Common myeloid progenitor, CD34-positive (primary cell): ENCODE measurements around the gene AREG.
A peak's percentile ranks its signal among the peaks of the same experiment; 100 is the strongest.

ENCODE experiments used
- CTCF ChIA-PET: fragments of 350-600 bp; sonication (Branson Sonifier 250); formaldehyde crosslinking; loops from one replicate; lab custom pipeline; 2021; ENCODE audit warnings: antibody characterized with exemption; lab: Charles Lee
- POLR2A ChIA-PET: fragments of 350-600 bp; sonication (Branson Sonifier 250); formaldehyde crosslinking; loops from one replicate; lab custom pipeline; 2021; ENCODE audit warnings: antibody characterized with exemption; lab: Charles Lee
- DNase-seq, 3 donors: peaks; one replicate each; pipeline versions ENCODE4 v3.0.0 to v3.0.0-alpha.2; 2013
- H3K27ac ChIP-seq, 2 experiments: 1 replicate in 1 of 2; 2 replicates in 1 of 2; pipeline ENCODE4 v1.7.0; 2013; ENCODE audit warnings: inconsistent platforms in 2 of 2, low read length in 2 of 2, mild to moderate bottlenecking in 2 of 2, low read depth in 1 of 2, moderate library complexity in 1 of 2; ENCODE audit not compliant: severe bottlenecking in 2 of 2, insufficient read depth in 1 of 2, poor library complexity in 1 of 2
- H3K27me3 ChIP-seq, 5 experiments: replicated peaks in 2 of 5; 1 replicate in 3 of 5; 2 replicates in 2 of 5; pipeline versions ENCODE4 v1.6.1 to v1.7.0; 2013; ENCODE audit warnings: low read length in 4 of 5, mild to moderate bottlenecking in 2 of 5, moderate library complexity in 2 of 5, inconsistent platforms in 1 of 5; ENCODE audit not compliant: insufficient read depth in 5 of 5, control insufficient read depth in 4 of 5
- H3K36me3 ChIP-seq, 4 experiments: 1 replicate in 2 of 4; 2 replicates in 2 of 4; pipeline versions ENCODE4 v1.6.1 to v1.7.0; 2013; ENCODE audit warnings: low read length in 3 of 4, control low read depth in 1 of 4, mild to moderate bottlenecking in 1 of 4; ENCODE audit not compliant: control insufficient read depth in 4 of 4, insufficient read depth in 4 of 4
- H3K4me1 ChIP-seq, 4 experiments: 1 replicate in 3 of 4; 2 replicates in 1 of 4; pipeline versions ENCODE4 v1.6.1 to v1.7.1; 2013; ENCODE audit warnings: low read length in 3 of 4, mild to moderate bottlenecking in 3 of 4, control low read depth in 1 of 4, inconsistent platforms in 1 of 4, moderate library complexity in 1 of 4; ENCODE audit not compliant: control insufficient read depth in 4 of 4, insufficient read depth in 4 of 4; ENCODE audit errors: control extremely low read depth in 1 of 4
- H3K4me3 ChIP-seq, 7 experiments: 1 replicate in 4 of 7; 2 replicates in 3 of 7; pipeline versions ENCODE4 v1.5.1 to v1.7.0; 2013; ENCODE audit warnings: mild to moderate bottlenecking in 7 of 7, low read length in 6 of 7, moderate library complexity in 6 of 7, inconsistent platforms in 2 of 7, low read depth in 2 of 7, control low read depth in 1 of 7; ENCODE audit not compliant: insufficient read depth in 4 of 7, control insufficient read depth in 1 of 7; ENCODE audit errors: extremely low read depth in 1 of 7
- H3K9me3 ChIP-seq, 5 experiments: 1 replicate in 4 of 5; 2 replicates in 1 of 5; pipeline versions ENCODE4 v1.6.1 to v1.7.1; 2013; ENCODE audit warnings: low read length in 4 of 5, mild to moderate bottlenecking in 2 of 5, inconsistent platforms in 1 of 5, low read depth in 1 of 5, moderate library complexity in 1 of 5; ENCODE audit not compliant: control insufficient read depth in 4 of 5, insufficient read depth in 2 of 5; ENCODE audit errors: control extremely low read depth in 1 of 5
- WGBS: methylation state at CpG from one replicate; pipeline ENCODE4 v1.1.5; 2013; ENCODE audit not compliant: insufficient coverage; 5-methylcytosine and 5-hydroxymethylcytosine counted together

AREG gene

DNA sequence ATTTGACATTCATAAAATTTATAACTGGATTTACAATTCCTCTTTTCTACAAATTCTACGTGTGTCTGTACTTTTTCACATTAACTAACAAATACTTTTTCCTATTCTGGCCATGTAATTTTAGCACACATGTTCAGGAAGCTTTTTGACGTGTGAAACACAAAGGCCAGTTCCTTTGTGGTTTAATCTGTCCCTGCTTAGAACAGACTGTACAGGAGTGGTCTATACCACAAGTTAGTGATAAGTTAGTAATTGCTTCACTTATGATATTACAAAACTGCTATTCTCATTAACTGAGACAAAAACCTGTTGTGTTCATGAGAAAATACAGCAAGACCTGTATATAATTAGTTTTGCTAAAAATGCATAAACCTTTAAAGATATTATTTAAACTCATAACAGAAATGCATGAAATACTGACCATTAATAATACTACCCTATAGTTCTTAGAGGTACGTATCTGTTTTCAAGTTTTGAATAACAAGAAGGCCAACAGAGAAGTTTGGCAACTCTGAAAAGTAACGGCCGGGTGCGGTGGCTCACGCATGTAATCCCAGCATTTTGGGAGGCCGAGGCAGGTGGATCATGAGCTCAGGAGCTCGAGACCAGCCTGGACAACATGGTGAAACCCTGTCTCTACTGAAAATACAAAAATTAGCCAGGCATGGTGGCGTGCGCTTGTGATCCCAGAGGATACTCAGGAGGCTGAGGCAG is 13.7 kb upstream of the AREG start:
- peaks cover 0 to 5% (median 0%) of the 10 kb centered on the region in 5 experiments for H3K27me3 ChIP-seq
- ChIA-PET POLR2A (interaction anchor here (0.6 kb wide), 1 partner anchor 34 kb away, joined by 3 read pairs; no protein-coding TSS in a partner anchor), CTCF (interaction anchor here (1.2 to 1.8 kb wide), 2 partner anchors 30 to 44 kb away, joined by 3 to 4 read pairs; no protein-coding TSS in a partner anchor)
- H3K36me3 ChIP-seq, result no peaks in the 10 kb centered on the region
- H3K9me3 ChIP-seq, result peaks cover 0 to under 1% (median 0%) of the 10 kb centered on the region in 5 experiments
- DNase-seq, result peak; percentile 81 to 93 (median 88)
- H3K4me3 ChIP-seq, result peak overlapping the region in 5 of 7 experiments; percentile 2 to 59 (median 23)
- WGBS, result 31% methylated on average over 10 of the region's 11 CpGs
- no peak overlapping the region for H3K27ac ChIP-seq
- peaks cover 10 to 28% (median 19%) of the 10 kb centered on the region in 4 experiments for H3K4me1 ChIP-seq

DNA sequence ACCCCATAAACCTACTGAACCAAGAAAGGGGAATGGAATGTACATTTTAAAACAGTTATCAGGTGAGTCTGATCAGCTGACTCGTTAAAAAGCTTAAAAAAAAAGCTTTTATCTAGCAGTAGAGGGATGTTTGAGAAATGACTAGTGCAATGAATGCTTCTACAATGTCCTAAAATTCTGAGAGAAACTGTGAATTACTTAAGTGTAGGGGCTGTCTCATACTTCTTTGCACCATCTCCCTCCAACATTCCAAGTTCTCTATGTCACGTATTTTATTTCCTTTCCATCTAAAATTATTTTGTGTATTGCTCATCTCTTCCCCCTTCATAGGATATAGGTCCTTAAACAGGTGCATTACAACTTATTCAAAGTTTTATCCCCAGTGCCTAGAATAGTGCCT is 11.9 kb upstream of the AREG start:
- H3K4me1 ChIP-seq, result peaks cover 10 to 27% (median 16%) of the 10 kb centered on the region in 4 experiments
- no peak overlapping the region for H3K27ac ChIP-seq
- ChIA-PET CTCF (no interaction called here), POLR2A (no interaction called here)
- no peak overlapping the region for H3K4me3 ChIP-seq
- 80% methylated on average over 1 of the region's 2 CpGs for WGBS
- no peak for DNase-seq
- peaks cover 0 to 5% (median 0%) of the 10 kb centered on the region in 5 experiments for H3K27me3 ChIP-seq
- no peaks in the 10 kb centered on the region for H3K36me3 ChIP-seq
- H3K9me3 ChIP-seq, result peaks cover 0 to 3% (median 0%) of the 10 kb centered on the region in 5 experiments

DNA sequence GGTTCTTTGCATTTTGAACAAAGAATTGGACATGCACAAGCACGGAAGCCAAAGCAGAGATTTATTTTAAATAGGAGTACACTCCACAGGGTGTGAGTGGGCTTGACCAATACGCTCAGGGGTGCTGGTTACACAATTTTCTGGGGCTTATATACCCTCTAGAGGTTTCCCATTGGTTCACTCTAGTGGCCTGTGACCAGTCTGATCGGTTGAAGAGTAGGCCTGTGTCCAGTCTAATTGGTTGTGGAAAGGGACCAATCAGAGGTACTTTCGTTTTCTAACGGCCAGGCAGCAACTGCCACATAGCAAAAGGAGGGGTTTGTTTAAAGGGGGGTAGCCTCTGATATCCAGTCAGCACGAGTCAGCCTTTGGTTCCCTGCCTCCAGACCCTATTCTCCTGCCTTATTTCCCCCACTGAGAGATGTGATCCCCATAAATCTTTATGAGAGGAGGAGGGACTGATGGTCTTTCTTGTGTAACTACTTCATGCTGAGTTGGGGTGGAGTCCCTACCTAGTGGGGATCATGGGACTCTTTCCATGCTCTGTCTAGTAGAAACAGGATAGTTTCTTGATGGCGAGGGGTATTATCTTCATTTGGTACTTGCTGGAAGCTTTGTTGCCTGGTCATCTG is 11.3 kb upstream of the AREG start:
- POLR2A ChIA-PET, result no interaction called here
- Histone ChIP-seq H3K4me1 (peaks cover 10 to 21% (median 14%) of the 10 kb centered on the region in 4 experiments), H3K27ac (no peak overlapping the region)

DNA sequence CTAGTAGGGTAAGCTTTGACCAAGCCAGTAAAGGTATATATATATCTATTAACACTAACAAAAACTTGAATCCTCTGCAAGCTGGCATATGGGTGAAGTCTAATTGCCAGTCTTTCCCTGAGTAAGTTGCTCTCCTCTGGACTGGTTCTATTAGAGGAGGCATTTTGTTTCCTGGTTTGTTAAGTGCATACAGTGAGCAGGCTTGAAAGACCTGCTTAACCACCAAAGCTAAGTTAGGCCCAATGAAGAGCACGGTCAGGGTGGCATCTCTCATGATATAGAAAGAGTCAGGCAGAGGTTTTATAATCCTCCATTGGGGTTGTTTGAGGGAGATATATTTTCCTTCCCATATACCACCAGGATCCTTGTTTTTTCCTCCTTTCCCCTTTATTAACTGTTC is 9.6 kb upstream of the AREG start:
- H3K36me3 ChIP-seq, result no peaks in the 10 kb centered on the region
- POLR2A ChIA-PET, result no interaction called here
- H3K27me3 ChIP-seq, result peaks cover 0 to 5% (median 0%) of the 10 kb centered on the region in 5 experiments
- peaks cover 0 to 3% (median 0%) of the 10 kb centered on the region in 5 experiments for H3K9me3 ChIP-seq
- H3K4me1 ChIP-seq, result peaks cover 8 to 17% (median 13%) of the 10 kb centered on the region in 4 experiments
- H3K27ac ChIP-seq, result no peak overlapping the region
- no peak overlapping the region for H3K4me3 ChIP-seq
- CTCF ChIA-PET, result interaction anchor here (1.0 to 2.2 kb wide), 5 partner anchors 9 to 240 kb away, joined by 3 to 7 read pairs (median 3); partner anchors contain the start of gene AREG
- no peak for DNase-seq
- WGBS, result no CpG with 5 or more reads among the region's 1 CpG

More for the DNA sequence above, 11.3 kb upstream of the AREG start:
- H3K27me3 ChIP-seq, result peaks cover 0 to 5% (median 0%) of the 10 kb centered on the region in 5 experiments
- H3K36me3 ChIP-seq, result no peaks in the 10 kb centered on the region
- CTCF ChIA-PET, result interaction anchor here (2.2 kb wide), 1 partner anchor 11 kb away, joined by 7 read pairs; the partner anchor contains the start of gene AREG
- 97% methylated on average over 6 of the region's 7 CpGs for WGBS
- H3K9me3 ChIP-seq, result peaks cover 0 to 3% (median 0%) of the 10 kb centered on the region in 5 experiments
- H3K4me3 ChIP-seq, result no peak overlapping the region
- no peak for DNase-seq

DNA sequence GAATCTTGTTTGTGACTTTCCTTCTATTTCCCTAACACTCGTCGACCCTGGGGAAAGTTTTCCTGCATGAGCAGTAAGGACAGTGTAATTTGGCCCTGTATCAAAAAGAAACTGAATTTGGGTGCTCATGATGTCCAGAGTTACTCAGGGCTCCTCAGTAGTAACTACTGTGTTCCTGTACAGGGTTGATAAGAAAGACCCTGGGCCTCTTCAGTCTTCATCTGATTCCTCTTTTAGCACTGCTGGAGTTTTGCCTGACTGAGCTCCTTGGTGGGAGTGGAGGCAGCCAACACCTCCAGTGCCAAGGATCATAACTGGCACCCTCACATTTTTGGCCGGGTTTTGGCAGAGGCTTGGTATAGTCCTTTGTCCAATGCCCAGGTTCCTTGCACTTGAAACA is 7.1 kb upstream of the AREG start:
- no peak overlapping the region for H3K27ac ChIP-seq

DNA sequence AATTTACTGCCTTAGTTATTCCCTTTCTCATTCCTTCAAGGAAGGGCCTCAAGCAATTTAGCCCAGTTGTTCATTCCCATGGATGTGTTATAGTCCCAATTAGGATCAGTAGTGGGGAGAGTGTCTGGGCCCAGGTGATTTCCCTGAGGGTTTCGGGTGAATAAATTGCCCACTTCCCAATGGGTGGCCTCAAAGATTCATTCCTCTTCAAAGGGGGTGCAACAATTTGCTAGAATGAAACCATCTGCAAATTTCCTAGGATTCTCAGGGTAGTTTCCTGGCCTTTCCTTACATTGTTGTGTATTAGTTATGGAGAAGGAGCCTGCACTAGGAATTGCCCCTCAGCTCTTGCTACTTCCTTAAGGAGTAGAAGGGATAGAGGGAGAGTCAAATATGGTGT is 6.3 kb upstream of the AREG start:
- no peak for DNase-seq
- no peaks in the 10 kb centered on the region for H3K36me3 ChIP-seq
- H3K27me3 ChIP-seq, result peaks cover 0 to 5% (median 0%) of the 10 kb centered on the region in 5 experiments
- H3K4me3 ChIP-seq, result no peak overlapping the region
- peaks cover 0 to 3% (median 0%) of the 10 kb centered on the region in 5 experiments for H3K9me3 ChIP-seq
- no peak overlapping the region for H3K27ac ChIP-seq
- H3K4me1 ChIP-seq, result no peaks in the 10 kb centered on the region
- CTCF ChIA-PET, result no interaction called here
- WGBS, result 100% methylated on average over 1 of the region's 1 CpG
- POLR2A ChIA-PET, result no interaction called here

More for the DNA sequence above, 7.1 kb upstream of the AREG start:
- Histone ChIP-seq H3K27me3 (peaks cover 0 to 5% (median 0%) of the 10 kb centered on the region in 5 experiments), H3K4me3 (no peak overlapping the region), H3K4me1 (no peaks in the 10 kb centered on the region), H3K9me3 (peaks cover 0 to 3% (median 0%) of the 10 kb centered on the region in 5 experiments), H3K36me3 (no peaks in the 10 kb centered on the region)
- 100% methylated on average over 3 of the region's 3 CpGs for WGBS
- no peak for DNase-seq
- ChIA-PET CTCF (interaction anchor here (1.5 to 1.7 kb wide), 2 partner anchors 94 to 118 kb away, joined by 4 read pairs; no protein-coding TSS in a partner anchor), POLR2A (no interaction called here)
